HG03457 (cell line): ENCODE data around the gene LRP1B.

Source experiments
- ATAC-seq: cut with Tn5 transposase; IDR thresholded peaks from one replicate; pipeline ENCODE4 v1.9.1; 2021; ENCODE audit warnings: moderate number of reproducible peaks; ENCODE audit not compliant: unreplicated experiment

LRP1B gene

GRCh38 chr2:140880573-140880972 lies 1250.2 kb downstream of the LRP1B start:
- no peak for ATAC-seq

- ATAC-seq, result no peak
Observed at GRCh38 chr2:140876015-140876414, 1254.8 kb downstream of the LRP1B start.

GRCh38 chr2:140873915-140874531 lies 1256.8 kb downstream of the LRP1B start:
- ATAC-seq, result no peak

- ATAC-seq, result no peak
Observed at GRCh38 chr2:140869925-140870324, 1260.9 kb downstream of the LRP1B start.

GRCh38 chr2:140869107-140869506 lies 1261.7 kb downstream of the LRP1B start:
- no peak for ATAC-seq

- ATAC-seq, result no peak
Observed at GRCh38 chr2:140865837-140866236, 1265.0 kb downstream of the LRP1B start.

GRCh38 chr2:140863713-140864112 lies 1267.1 kb downstream of the LRP1B start:
- no peak for ATAC-seq

GRCh38 chr2:140862181-140862580 lies 1268.6 kb downstream of the LRP1B start:
- ATAC-seq, result no peak

GRCh38 chr2:140861666-140862065 lies 1269.2 kb downstream of the LRP1B start:
- ATAC-seq, result no peak

GRCh38 chr2:140855471-140855870 lies 1275.3 kb downstream of the LRP1B start:
- no peak for ATAC-seq

- ATAC-seq, result no peak
Observed at GRCh38 chr2:140851258-140851981, 1279.4 kb downstream of the LRP1B start.

GRCh38 chr2:140843186-140843585 lies 1287.6 kb downstream of the LRP1B start:
- no peak for ATAC-seq

GRCh38 chr2:140842110-140842509 lies 1288.7 kb downstream of the LRP1B start:
- ATAC-seq, result no peak

GRCh38 chr2:140841141-140841540 lies 1289.7 kb downstream of the LRP1B start:
- ATAC-seq, result no peak

- ATAC-seq, result no peak
Observed at GRCh38 chr2:140836826-140837225, 1294.0 kb downstream of the LRP1B start.

- ATAC-seq, result no peak
Observed at GRCh38 chr2:140835079-140835478, 1295.7 kb downstream of the LRP1B start.

- ATAC-seq, result no peak
Observed at GRCh38 chr2:140814141-140814540, 1316.7 kb downstream of the LRP1B start.

GRCh38 chr2:140808820-140809219 lies 1322.0 kb downstream of the LRP1B start:
- ATAC-seq, result peak; percentile 77

- no peak for ATAC-seq
Observed at GRCh38 chr2:140808211-140808610, 1322.6 kb downstream of the LRP1B start.

GRCh38 chr2:140804700-140805260 lies 1326.0 kb downstream of the LRP1B start:
- no peak for ATAC-seq

GRCh38 chr2:140801311-140801710 lies 1329.5 kb downstream of the LRP1B start:
- no peak for ATAC-seq

GRCh38 chr2:140797718-140798117 lies 1333.1 kb downstream of the LRP1B start:
- peak; percentile 83 for ATAC-seq
